Fibroblast of villous mesenchyme (primary cell): ENCODE data around the gene FHOD3. TPM values are rescaled to one million over a fixed set of nuclear protein-coding genes. Genes with fewer than 3 reads are reported as not detected.
"Not testable (repeated sequence)": the region's sequence is repeated elsewhere in the genome, so short reads cannot be mapped to it uniquely, and the experiment has no call there.

Source experiments
- DNase-seq: peaks from one replicate; pipeline ENCODE4 v3.0.0-alpha.2; 2010; ENCODE audit warnings: low read depth
- H3K4me3 ChIP-seq: 2 replicates; pipeline ENCODE4 v1.5.1; 2011; ENCODE audit warnings: low read depth, mild to moderate bottlenecking, low read length
- CTCF ChIP-seq: IDR thresholded peaks from 2 replicates; pipeline ENCODE4 v1.5.1; 2012; ENCODE audit warnings: low read depth, mild to moderate bottlenecking, low read length; ENCODE audit not compliant: insufficient read depth
- total RNA-seq: library from RNA; depleted of rRNA; stranded (reverse); fragments of >200 nt; gene quantifications from 2 replicates; pipeline ENCODE4 v1.2.3, GENCODE V29; 2012

The FHOD3 gene
- total RNA-seq, 1 donor = 5.2 TPM

GRCh38 chr18:36460854-36461253 is 163.3 kb downstream of the FHOD3 start:
- no peak for TF ChIP-seq CTCF
- no peak overlapping the region for H3K4me3 ChIP-seq
- DNase-seq = no peak

DNA sequence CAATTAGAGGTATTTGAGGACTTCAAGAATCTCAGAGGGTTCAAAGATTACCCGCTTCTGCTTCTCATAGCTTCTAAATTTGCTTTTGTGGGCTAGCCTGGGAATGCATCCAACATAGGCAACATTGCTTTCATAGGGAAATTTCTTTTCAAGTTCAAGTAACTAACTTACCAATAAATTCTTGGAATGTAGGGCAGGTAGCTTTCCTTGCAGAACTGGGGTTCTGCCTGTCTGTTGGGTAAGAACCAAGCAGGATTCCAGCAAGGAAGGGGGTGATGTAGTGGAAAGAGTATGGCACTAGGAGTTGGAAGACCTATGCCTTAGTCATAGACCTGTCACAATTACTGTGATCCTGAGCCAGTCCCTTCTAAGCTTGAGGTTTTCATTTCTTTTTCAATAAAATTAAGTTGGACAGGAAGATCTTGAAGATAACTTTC is 164.1 kb downstream of the FHOD3 start:
- no peak for DNase-seq
- no peak overlapping the region for H3K4me3 ChIP-seq
- no peak for TF ChIP-seq CTCF

DNA sequence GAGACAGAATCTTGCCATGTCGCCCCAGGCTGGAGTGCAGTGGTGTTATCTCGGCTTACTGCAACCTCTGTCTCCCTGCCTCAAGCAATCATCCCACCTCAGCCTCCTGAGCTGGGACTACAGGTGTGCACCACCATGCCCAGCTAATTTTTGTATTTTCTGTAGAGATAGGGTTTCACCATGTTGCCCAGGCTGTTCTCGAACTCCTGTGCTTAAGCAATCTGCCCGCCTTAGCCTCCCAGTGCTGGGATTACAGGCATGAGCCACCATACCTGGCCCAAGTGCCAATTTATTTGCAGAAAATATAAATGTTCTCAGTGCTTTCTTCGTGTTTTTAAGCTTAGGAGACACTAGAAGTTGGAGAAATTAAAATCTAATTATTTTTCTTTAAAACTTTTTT is 166.0 kb downstream of the FHOD3 start:
- not testable (repeated sequence) for DNase-seq

GRCh38 chr18:36464126-36464651 is 166.7 kb downstream of the FHOD3 start:
- DNase-seq = no peak
- no peak for TF ChIP-seq CTCF
- H3K4me3 ChIP-seq = no peak overlapping the region

More for the DNA sequence above, 166.0 kb downstream of the FHOD3 start:
- not testable (repeated sequence) for H3K4me3 ChIP-seq

DNA sequence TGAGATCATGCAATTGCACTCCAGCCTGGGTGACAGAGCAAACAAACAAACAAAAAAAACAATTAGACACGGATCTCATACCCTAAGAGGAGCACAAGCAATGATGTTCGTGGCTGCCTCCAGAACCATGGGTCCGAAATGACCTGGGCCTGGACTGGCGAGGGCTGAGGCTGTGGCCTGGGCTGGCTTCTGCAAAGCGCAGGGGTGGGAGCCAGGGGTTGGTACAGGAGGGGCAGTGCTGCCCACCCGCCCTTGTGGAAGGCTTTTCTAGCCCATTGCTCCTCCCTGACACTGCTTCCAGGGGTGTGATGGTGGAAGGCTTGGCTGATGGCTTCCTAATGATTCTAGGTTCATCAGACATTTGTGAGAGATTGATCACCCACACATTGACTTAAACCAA is 167.8 kb downstream of the FHOD3 start:
- H3K4me3 ChIP-seq = no peak overlapping the region
- DNase-seq = no peak
- no peak for TF ChIP-seq CTCF

DNA sequence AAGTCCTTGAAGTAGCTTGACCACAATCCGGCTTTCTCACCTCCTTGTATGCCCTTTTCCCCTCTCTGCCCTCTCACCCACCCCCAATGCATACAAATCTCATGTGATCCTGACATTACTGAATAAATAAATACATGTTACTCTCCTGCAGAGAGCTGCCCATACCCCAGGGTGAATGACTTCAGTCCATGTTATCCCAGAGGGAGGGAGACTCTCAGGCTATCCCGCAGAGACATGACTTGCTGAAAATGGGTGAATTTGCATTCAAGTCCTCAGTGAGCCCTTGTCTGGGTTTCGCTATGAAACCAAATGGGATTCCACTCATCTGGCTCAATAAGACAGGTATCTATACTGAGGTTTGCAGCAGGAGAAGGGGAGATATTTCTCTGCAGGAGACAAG is 168.5 kb downstream of the FHOD3 start:
- no peak for DNase-seq
- H3K4me3 ChIP-seq = no peak overlapping the region
- TF ChIP-seq CTCF = no peak

GRCh38 chr18:36467614-36468013 is 170.1 kb downstream of the FHOD3 start:
- no peak for TF ChIP-seq CTCF
- DNase-seq = no peak
- H3K4me3 ChIP-seq = no peak overlapping the region
